Fibroblast of villous mesenchyme (primary cell): ENCODE results near the gene SRSF12. TPM values are rescaled to one million over a fixed set of nuclear protein-coding genes. Genes with fewer than 3 reads are reported as not detected.

ENCODE experiments used
- DNase-seq: peaks from one replicate; pipeline ENCODE4 v3.0.0-alpha.2; 2010; ENCODE audit warnings: low read depth
- H3K4me3 ChIP-seq: 2 replicates; pipeline ENCODE4 v1.5.1; 2011; ENCODE audit warnings: low read depth, mild to moderate bottlenecking, low read length
- total RNA-seq: library from RNA; depleted of rRNA; stranded (reverse); fragments of >200 nt; gene quantifications from 2 replicates; pipeline ENCODE4 v1.2.3, GENCODE V29; 2012
- TF ChIP-seq, protein P1 (sequence below): IDR thresholded peaks from 2 replicates; pipeline ENCODE4 v1.5.1; 2012; ENCODE audit warnings: low read depth, mild to moderate bottlenecking, low read length; ENCODE audit not compliant: insufficient read depth

SRSF12 gene
- total RNA-seq, result under 0.01 and 0.86 TPM in 2 replicates

DNA sequence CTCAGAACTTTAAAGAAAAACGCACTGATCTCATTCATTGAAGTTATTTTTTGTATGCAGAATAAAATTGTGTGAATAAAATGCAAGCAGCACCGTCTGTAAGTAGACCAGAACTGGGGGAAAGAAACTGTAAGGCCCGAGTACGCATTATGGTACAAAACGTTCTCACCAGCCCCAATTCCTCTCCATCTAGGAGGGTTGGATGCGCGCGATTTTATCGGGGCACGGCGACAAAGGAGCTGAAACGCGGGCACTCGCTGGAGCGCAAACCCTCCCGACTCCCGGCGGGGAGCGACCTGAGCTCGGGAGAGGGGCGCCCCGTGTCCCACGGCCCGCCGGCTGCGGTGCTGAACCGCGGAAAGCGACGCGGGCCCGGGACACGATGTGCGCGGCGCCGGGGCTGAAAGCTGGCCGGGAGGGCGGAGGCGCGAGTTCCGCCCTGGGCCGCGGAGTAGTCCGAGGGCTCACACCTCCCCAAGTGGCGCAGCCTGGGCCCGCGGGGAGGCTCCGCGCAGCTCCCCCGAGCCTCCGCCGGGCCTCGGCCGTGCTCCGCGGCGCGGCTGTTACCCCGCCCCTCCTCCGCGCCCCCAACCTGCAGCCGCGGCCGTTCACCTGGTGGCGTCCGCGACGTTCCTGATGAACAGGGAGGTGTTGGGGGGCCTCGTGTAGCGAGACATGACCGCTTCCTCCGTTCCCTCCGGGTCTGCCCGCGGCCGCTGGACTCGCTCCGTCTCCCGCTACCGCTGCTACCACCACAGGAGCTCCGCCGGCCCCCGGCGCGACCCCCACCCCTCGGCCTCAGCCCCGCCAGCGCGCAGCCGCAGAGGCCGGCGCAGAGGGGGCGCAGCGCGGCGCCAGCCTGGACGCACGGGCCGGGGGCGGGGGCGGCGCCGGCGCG is at the start of gene SRSF12:
Gene SRSF12, minus strand, starts transcription at position 861 of the 898 bp plus-strand sequence. Its CDS starts 184 bp downstream, at position 677.
- DNase-seq, result peak; percentile 14
- H3K4me3 ChIP-seq, result peak within 1 kb of the TSS; percentile 50
- TF ChIP-seq, protein P1, sequence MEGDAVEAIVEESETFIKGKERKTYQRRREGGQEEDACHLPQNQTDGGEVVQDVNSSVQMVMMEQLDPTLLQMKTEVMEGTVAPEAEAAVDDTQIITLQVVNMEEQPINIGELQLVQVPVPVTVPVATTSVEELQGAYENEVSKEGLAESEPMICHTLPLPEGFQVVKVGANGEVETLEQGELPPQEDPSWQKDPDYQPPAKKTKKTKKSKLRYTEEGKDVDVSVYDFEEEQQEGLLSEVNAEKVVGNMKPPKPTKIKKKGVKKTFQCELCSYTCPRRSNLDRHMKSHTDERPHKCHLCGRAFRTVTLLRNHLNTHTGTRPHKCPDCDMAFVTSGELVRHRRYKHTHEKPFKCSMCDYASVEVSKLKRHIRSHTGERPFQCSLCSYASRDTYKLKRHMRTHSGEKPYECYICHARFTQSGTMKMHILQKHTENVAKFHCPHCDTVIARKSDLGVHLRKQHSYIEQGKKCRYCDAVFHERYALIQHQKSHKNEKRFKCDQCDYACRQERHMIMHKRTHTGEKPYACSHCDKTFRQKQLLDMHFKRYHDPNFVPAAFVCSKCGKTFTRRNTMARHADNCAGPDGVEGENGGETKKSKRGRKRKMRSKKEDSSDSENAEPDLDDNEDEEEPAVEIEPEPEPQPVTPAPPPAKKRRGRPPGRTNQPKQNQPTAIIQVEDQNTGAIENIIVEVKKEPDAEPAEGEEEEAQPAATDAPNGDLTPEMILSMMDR, result no peak

DNA sequence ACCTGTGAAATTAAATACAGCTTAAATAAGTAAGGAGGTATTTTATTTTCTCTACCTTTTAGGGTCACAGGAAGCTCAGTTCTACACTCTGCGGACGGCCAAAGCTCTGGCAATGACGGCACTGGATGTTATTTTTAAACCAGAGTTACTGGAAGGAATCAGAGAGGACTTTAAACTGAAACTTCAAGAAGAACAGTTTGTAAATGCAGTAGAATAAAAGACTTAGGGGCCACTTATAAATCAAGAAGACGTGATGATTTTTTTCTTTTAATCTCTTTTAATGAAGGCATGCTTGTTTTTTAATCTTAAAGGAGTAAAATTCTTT is 44.1 kb upstream of the SRSF12 start:
- DNase-seq, result no peak
- H3K4me3 ChIP-seq, result no peak overlapping the region

DNA sequence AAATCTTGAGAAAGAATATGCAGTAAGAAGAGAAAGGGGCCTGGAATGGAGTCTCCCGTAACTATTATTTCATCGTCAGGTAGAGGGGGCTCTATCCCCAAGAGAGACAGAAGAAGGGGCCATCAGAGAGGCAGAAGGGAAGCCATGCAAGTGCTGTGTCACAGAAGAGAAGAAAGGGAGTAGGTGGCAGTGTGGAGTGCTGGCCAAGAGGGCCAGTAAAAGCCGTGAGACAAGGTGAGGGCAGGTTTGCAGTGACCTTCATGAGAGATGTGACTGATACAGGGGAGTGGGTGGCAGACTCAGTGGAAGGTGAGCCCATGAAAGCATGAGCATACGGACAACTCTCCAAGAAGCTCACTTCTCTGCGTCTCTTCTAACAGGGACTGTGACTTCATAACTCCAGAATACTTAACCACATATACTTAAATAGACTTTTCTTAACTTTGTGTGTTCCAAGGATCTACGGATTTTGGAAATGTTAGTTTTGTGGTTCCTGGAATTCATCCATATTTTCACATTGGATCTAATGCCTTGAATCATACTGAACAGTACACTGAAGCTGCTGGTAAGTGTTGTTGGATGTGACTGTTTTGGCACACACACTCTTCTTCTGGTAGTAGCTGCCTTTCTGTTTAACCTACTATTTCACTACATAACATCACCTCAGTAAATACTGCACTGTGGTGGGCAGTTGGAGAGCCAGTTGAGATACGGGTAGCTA is 43.6 kb upstream of the SRSF12 start:
- DNase-seq, result no peak
- TF ChIP-seq, protein P1, result no peak
- no peak overlapping the region for H3K4me3 ChIP-seq

More for the DNA sequence above, 44.1 kb upstream of the SRSF12 start:
- TF ChIP-seq, protein P1, result no peak

GRCh38 chr6:89160331-89161092 is 42.6 kb upstream of the SRSF12 start:
- TF ChIP-seq, protein P1, result no peak
- no peak for DNase-seq
- H3K4me3 ChIP-seq, result no peak overlapping the region

GRCh38 chr6:89154131-89154530 is 36.3 kb upstream of the SRSF12 start:
- TF ChIP-seq, protein P1, result no peak
- no peak overlapping the region for H3K4me3 ChIP-seq
- DNase-seq, result no peak

DNA sequence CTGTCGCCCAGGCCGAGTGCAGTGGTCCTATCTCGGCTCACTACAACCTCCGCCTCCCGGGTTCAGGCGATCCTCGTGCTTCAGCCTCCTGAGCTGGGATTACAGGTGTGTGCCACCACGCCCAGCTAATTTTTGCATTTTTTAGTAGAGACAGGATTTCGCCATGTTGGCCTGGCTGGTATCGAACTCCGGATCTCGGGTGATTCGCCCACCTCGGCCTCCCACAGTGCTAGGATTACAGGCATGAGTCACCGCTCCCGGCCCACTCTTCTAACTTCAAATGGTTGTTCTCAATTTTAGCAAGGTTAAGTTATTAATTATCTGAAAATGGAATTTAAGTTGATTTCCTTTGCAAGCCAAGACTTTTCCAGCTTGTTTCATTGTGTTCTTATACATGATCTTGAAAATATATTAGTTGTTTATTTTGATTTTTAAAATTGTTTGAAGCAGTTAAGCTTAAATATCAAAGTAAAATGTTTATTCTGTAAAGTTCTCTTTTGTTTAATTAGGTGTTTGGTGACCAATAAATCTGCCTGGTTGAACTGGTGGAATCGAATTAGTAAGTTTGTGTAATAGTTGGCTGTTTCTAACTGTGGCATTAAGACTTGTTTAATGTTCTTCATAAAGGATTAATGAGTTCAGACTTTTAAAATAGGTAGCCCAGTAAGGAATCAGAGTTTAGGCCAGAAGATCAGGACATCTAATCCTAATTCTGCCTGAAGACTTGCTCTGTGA is 30.3 kb upstream of the SRSF12 start:
- no peak for DNase-seq
- TF ChIP-seq, protein P1, result no peak
- no peak overlapping the region for H3K4me3 ChIP-seq
